ENCODE data around the gene POLR3G.

DNA sequence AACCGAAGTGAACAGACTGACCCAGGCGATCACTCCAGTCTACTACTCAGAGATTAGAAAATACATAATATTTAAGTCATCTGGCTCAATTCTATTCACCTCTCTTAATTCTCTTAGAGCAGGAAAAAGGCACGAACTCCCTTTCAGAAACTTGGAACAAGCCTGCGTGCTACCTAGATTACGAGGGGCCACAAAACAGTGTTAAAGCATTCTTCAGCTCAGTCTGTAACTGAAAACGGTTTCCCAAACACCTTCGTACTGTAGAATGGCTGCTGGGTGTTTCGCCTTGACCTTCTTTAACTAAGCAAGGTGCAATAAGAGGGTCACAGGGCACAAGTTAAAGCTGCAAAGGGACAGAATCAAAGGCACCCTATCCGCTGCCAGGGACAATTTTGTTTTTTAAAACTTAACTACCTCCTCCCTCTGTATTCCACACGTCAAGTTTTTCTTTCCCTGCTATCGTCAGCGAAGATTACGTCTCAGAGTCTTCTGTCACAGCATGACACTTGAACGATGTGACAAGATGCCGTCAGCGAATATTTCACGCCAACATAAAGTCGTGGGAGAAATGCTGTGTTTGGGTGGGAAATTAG lies 54.0 kb downstream of the POLR3G start:
- TF ChIP-seq, protein P1, sequence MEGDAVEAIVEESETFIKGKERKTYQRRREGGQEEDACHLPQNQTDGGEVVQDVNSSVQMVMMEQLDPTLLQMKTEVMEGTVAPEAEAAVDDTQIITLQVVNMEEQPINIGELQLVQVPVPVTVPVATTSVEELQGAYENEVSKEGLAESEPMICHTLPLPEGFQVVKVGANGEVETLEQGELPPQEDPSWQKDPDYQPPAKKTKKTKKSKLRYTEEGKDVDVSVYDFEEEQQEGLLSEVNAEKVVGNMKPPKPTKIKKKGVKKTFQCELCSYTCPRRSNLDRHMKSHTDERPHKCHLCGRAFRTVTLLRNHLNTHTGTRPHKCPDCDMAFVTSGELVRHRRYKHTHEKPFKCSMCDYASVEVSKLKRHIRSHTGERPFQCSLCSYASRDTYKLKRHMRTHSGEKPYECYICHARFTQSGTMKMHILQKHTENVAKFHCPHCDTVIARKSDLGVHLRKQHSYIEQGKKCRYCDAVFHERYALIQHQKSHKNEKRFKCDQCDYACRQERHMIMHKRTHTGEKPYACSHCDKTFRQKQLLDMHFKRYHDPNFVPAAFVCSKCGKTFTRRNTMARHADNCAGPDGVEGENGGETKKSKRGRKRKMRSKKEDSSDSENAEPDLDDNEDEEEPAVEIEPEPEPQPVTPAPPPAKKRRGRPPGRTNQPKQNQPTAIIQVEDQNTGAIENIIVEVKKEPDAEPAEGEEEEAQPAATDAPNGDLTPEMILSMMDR (IDR thresholded peaks at IDR 0.05): no peak
- no peak for TF ChIP-seq POLR2A (IDR thresholded peaks at IDR 0.05)

All from heart left ventricle (tissue), 13 donors.